Measurements from ENCODE around the gene CLEC4A.
"Not testable (repeated sequence)": the region's sequence is repeated elsewhere in the genome, so short reads cannot be mapped to it uniquely, and the experiment has no call there.

Gene CLEC4A

GRCh38 chr12:8123124-8123912 lies at the start of gene CLEC4A:
Gene CLEC4A (plus strand): TSS chr12:8123617. CDS start chr12:8123879, 262 bp downstream.
- DNase-seq (ENCODE audit: low spot score) (no peak), FAIRE-seq (no peak)

GRCh38 chr12:8075935-8076334 lies 47.5 kb upstream of the CLEC4A start:
- DNase-seq (ENCODE audit: low spot score), result no peak
- FAIRE-seq, result no peak

GRCh38 chr12:8076366-8076765 lies 47.1 kb upstream of the CLEC4A start:
- FAIRE-seq (no peak), DNase-seq (ENCODE audit: low spot score) (no peak)

- FAIRE-seq (no peak), DNase-seq (ENCODE audit: low spot score) (peak; percentile 24)
Observed at GRCh38 chr12:8077207-8077606, 46.2 kb upstream of the CLEC4A start.

- FAIRE-seq, result no peak
- peak; percentile 40 for DNase-seq (ENCODE audit: low spot score)
Observed at GRCh38 chr12:8078398-8078797, 45.0 kb upstream of the CLEC4A start.

- no peak for DNase-seq (ENCODE audit: low spot score)
- no peak for FAIRE-seq
Observed at GRCh38 chr12:8078916-8079315, 44.5 kb upstream of the CLEC4A start.

- no peak for DNase-seq (ENCODE audit: low spot score)
- FAIRE-seq, result no peak
Observed at GRCh38 chr12:8080120-8080519, 43.3 kb upstream of the CLEC4A start.

- no peak for FAIRE-seq
- no peak for DNase-seq (ENCODE audit: low spot score)
Observed at GRCh38 chr12:8081251-8081920, 42.0 kb upstream of the CLEC4A start.

GRCh38 chr12:8082808-8083100 lies 40.7 kb upstream of the CLEC4A start:
- no peak for FAIRE-seq
- no peak for DNase-seq (ENCODE audit: low spot score)

- DNase-seq (ENCODE audit: low spot score), result not testable (repeated sequence)
Observed at GRCh38 chr12:8084351-8084750, 39.1 kb upstream of the CLEC4A start.

GRCh38 chr12:8087666-8088065 lies 35.8 kb upstream of the CLEC4A start:
- FAIRE-seq (no peak), DNase-seq (ENCODE audit: low spot score) (no peak)

More at GRCh38 chr12:8084351-8084750, 39.1 kb upstream of the CLEC4A start:
- FAIRE-seq, result not testable (repeated sequence)

- FAIRE-seq, result no peak
Observed at GRCh38 chr12:8088574-8088973, 34.8 kb upstream of the CLEC4A start.

GRCh38 chr12:8089277-8089676 lies 34.1 kb upstream of the CLEC4A start:
- FAIRE-seq, result not testable (repeated sequence)

More at GRCh38 chr12:8088574-8088973, 34.8 kb upstream of the CLEC4A start:
- DNase-seq (ENCODE audit: low spot score), result no peak

GRCh38 chr12:8089716-8090115 lies 33.7 kb upstream of the CLEC4A start:
- no peak for FAIRE-seq

More at GRCh38 chr12:8089277-8089676, 34.1 kb upstream of the CLEC4A start:
- DNase-seq (ENCODE audit: low spot score), result not testable (repeated sequence)

GRCh38 chr12:8093291-8093690 lies 30.1 kb upstream of the CLEC4A start:
- DNase-seq (ENCODE audit: low spot score) (no peak), FAIRE-seq (no peak)

More at GRCh38 chr12:8089716-8090115, 33.7 kb upstream of the CLEC4A start:
- DNase-seq (ENCODE audit: low spot score), result no peak

GRCh38 chr12:8096281-8096915 lies 27.0 kb upstream of the CLEC4A start:
- FAIRE-seq, result no peak
- DNase-seq (ENCODE audit: low spot score), result no peak

GRCh38 chr12:8099235-8099634 lies 24.2 kb upstream of the CLEC4A start:
- DNase-seq (ENCODE audit: low spot score) (no peak), FAIRE-seq (no peak)

GRCh38 chr12:8108808-8109398 lies 14.5 kb upstream of the CLEC4A start:
- peak; percentile 35 for FAIRE-seq
- DNase-seq (ENCODE audit: low spot score), result peak; percentile 78

- not testable (repeated sequence) for FAIRE-seq; DNase-seq (ENCODE audit: low spot score)
Observed at GRCh38 chr12:8113117-8113516, 10.3 kb upstream of the CLEC4A start.

GRCh38 chr12:8120072-8120713 lies 3.2 kb upstream of the CLEC4A start:
- no peak for FAIRE-seq
- no peak for DNase-seq (ENCODE audit: low spot score)

- FAIRE-seq, result no peak
- no peak for DNase-seq (ENCODE audit: low spot score)
Observed at GRCh38 chr12:8127138-8127537, 3.7 kb downstream of the CLEC4A start.

Measured in urothelium cell line (cell line).